GM23338 (cell line): ENCODE measurements around the gene ZNF76.

Source experiments
- CTCF ChIP-seq, 2 experiments: fragments of 200-600 bp in 1 of 2; sonication (generic) in 1 of 2; conservative IDR thresholded peaks; 2 replicates each; pipeline versions ENCODE4 v1.5.1 to v1.6.1; 2016 to 2017; ENCODE audit warnings: antibody characterized with exemption in 2 of 2, low read depth in 2 of 2, mild to moderate bottlenecking in 2 of 2, moderate library complexity in 1 of 2
- EZH2phosphoT487 ChIP-seq: fragments of 200-600 bp; sonication (generic); IDR thresholded peaks from one replicate; pipeline ENCODE4 v1.8.1; 2018; ENCODE audit warnings: antibody characterized with exemption; ENCODE audit not compliant: unreplicated experiment
- POLR2AphosphoS5 ChIP-seq: IDR thresholded peaks from 2 replicates; pipeline ENCODE4 v1.6.1; 2016; ENCODE audit warnings: antibody characterized with exemption, low read depth

- TF ChIP-seq CTCF (conservative IDR thresholded peaks at IDR 0.05; ENCODE audit: low read depth in 2 of 2) = no peak
- no peak for TF ChIP-seq POLR2AphosphoS5
- no peak for TF ChIP-seq EZH2phosphoT487
These were observed 44.5 kb upstream of the ZNF76 start for GRCh38 chr6:35214869-35215664.
